HG02885 (cell line): Measurements from ENCODE around the gene SYMPK.
A peak's percentile ranks its signal among the peaks of the same experiment; 100 is the strongest.
"Not testable (repeated sequence)": the region's sequence is repeated elsewhere in the genome, so short reads cannot be mapped to it uniquely, and the experiment has no call there.

Experiments used
- ATAC-seq: cut with Tn5 transposase; IDR thresholded peaks from one replicate; pipeline ENCODE4 v1.9.1; 2021; ENCODE audit warnings: mild to moderate bottlenecking; ENCODE audit not compliant: unreplicated experiment, poor library complexity

The SYMPK gene

GRCh38 chr19:45814851-45815480 is 48.0 kb downstream of the SYMPK start, which contains the start of gene RSPH6A:
Gene RSPH6A (minus strand): TSS chr19:45815308. CDS start chr19:45815176, 132 bp downstream.
- ATAC-seq = no peak

GRCh38 chr19:45814166-45814780 is 48.7 kb downstream of the SYMPK start:
- no peak for ATAC-seq

DNA sequence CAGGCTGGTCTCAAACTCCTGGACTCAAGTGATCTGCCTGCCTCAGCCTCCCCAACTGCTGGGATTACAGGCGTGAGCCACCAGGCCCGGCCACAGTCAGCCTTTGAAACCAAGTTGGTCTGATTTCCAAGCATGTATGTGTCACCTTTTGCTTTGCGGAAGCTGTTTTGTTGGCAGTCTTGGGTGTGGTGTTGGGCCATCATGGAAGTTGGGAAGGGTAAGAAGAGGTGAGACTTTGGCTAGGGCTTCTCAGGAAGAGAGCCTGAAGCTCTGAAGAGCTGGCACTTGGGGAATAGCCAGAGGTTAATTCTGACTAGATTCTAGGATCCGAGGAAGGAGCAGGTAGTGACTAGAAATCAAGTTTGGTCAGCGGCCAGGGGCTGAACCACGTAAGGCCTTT is 50.6 kb downstream of the SYMPK start:
- no peak for ATAC-seq

- no peak for ATAC-seq
Observed at GRCh38 chr19:45809643-45810159, 53.2 kb downstream of the SYMPK start.

DNA sequence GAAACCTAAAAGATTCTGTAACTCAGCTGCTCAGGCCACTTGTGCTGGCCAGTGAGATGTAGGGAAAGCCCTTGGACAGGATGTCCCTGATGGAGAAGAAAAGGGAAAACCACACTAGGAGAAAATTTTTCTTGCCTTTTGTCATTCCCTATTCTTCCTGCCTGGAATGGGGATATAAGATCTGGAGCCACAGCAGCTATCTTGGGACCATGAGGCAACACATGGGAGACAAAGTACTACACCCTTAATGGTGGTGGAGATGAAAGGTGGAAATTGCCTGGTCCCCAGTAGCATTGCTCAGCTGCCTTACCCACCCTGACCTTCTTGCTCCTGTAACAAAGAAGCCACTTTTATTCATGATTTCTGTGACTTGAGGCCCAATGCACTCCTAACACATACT is 57.2 kb downstream of the SYMPK start:
- no peak for ATAC-seq

DNA sequence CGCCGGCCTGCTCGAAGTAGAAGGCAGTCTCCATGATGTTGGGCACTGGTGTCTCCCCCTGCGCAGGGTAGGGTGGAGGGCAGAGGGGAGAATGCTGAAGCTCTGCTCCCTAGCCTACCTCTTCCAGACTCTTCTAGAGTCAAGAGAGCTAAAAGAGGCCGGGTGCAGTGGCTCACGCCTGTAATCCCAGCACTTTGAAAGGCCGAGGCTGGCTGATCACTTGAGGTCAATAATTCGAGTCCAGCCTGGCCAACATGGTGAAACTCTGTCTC is 58.1 kb downstream of the SYMPK start:
- no peak for ATAC-seq

GRCh38 chr19:45804140-45804958 is 58.6 kb downstream of the SYMPK start:
- ATAC-seq = no peak

- ATAC-seq = no peak
Observed at GRCh38 chr19:45801603-45802175, 61.3 kb downstream of the SYMPK start.

DNA sequence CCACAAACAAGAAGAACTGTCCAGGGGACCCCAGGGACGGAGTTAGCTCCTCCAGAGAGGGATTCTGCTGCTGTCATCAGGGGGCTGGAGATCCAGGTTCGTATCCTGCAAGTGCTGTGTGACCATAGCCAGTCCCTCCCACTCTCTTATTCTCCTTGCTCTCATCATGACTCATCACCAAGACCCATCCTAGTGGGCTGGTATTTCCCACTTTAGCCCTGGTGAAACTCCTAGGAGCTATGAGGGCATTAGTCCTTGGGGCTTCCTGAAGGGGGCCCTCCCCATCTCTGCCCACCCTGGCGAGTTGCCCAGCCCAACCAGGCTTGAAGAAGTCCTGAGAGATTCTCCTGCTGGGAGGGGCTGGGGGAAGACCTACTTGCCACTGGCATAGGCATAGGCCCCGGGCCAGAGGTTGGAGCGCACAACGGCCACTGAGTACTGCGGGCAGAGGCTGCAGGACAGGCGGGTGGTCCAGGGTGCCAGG is 62.8 kb downstream of the SYMPK start:
- ATAC-seq = no peak

GRCh38 chr19:45799541-45799940 is 63.4 kb downstream of the SYMPK start:
- not testable (repeated sequence) for ATAC-seq

DNA sequence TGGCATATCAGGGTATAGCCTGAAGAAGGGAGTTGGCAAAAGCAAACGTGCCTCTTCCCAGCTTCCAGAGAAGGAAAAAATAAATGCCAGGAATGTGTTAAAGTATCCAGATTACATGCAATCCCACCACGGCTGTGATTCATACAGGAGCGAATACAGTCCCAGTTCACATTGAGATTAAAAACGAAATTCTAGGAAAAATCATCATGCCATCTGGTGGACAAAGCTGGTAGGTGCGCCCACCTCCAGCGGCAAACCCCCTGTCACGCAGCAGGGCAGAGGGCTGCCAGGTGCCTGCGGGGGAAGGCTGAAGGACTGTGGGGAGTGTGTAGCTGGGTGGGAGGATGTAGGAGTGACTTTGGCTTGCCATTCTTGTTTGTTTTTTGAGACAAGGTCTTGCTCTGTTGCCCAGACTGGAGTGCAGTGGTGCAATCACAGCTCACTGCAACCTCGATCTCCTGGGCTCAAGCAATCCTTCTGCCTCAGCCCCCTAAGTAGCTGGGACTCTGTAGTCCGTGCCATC is 63.9 kb downstream of the SYMPK start:
- ATAC-seq = no peak

DNA sequence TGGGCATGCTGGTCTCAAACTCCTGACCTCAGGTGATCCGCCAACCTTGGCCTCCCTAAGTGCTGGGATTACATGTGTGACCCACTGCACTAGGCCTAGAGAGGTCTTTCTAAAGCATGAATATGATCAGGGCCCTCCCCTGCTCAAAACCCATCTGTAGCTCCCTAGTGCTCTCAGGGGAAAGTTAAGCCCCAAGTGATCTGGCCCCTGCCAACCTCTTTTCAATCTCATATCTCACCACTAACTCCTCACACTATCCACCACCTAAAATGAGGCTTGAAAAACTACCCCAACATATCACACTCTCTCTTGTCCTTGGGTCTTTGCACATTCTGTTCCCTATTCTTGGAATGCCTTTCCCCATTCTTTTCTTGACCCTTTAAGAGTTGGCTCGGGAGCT is 68.3 kb downstream of the SYMPK start:
- no peak for ATAC-seq

GRCh38 chr19:45793876-45794275 is 69.1 kb downstream of the SYMPK start:
- ATAC-seq = no peak

- ATAC-seq = no peak
Observed at GRCh38 chr19:45793178-45793564, 69.8 kb downstream of the SYMPK start.

GRCh38 chr19:45792470-45793177 is 70.3 kb downstream of the SYMPK start, which contains the start of gene DMWD:
Gene DMWD (minus strand): TSS chr19:45792845. CDS start chr19:45792756, 89 bp downstream.
- peak; percentile 92 for ATAC-seq

DNA sequence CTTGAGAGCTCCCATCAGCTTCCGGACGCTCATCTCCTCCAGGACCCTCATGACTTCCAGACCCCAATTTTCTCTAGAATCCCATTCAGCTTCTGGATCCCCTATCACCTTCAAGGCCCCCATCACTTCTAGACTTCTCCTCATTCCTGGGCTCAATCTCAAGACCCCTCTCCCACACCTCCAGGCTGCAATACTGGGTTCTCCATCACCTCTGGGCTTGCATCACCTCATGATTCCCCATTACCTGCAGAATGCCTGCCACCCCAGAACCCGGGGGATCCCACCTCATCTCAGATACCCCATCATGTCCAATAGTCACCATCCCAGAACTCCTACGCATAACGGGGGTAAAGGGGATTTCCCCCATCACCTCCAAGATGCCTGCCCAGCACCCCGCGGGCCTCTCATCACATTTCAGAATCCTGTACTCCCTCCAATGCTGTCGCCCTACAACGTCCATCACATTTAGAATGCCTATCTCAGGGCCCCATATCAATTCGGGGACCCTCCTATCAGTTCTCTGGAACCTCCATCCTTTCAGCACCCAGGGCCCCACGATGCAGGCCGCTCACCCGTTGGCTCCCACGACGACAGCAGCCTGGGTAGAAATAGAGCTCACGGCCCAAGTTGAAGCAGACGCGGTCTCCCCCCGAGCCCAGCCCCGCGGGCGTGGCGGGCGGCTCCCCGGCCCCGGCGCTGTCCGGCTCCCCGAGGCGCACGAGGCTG is 71.0 kb downstream of the SYMPK start:
- no peak for ATAC-seq

GRCh38 chr19:45790942-45791341 is 72.0 kb downstream of the SYMPK start:
- no peak for ATAC-seq

DNA sequence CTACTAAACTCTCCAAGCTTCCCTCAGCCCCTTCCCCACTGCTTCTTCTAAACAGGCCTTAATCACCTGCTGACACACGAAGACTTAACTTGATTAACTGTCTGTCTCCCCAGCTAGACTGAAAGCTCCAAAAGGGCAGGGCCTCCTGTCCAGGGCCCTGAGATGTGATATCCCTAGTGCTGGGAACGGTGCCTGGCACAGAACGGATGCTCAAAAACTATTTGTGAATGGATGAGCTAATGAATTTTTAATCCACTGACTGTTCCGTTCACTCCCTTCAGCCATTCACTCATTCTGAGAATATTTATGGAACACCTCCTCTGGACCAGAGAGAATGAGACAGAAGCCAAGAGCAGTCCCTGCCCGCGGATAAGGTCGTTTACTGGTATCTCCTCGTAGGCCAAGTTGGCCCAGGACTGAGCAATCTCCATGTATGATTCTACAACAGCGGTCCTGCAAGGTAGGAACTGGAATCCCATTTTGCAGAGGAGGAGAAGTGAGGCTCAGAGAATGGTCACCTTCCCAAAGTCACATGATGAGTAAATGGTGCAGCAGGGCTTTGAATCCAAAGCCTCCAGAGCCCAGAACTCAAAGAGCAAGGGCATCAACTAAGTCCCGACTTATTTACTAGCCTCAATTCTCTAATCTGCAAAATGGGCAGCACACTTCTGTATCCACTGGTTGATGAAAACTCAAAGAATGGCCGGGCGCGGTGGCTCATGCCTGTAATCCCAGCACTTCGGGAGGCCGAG is 73.7 kb downstream of the SYMPK start:
- no peak for ATAC-seq

GRCh38 chr19:45786533-45786894 is 76.4 kb downstream of the SYMPK start:
- ATAC-seq = no peak
